Measurements from ENCODE around the gene NRIP3. TPM values are rescaled to one million over a fixed set of nuclear protein-coding genes. Genes with fewer than 3 reads are reported as not detected.
"Not testable (repeated sequence)": the region's sequence is repeated elsewhere in the genome, so short reads cannot be mapped to it uniquely, and the experiment has no call there.

NRIP3 gene
- total RNA-seq, 4 donors from 2014 or later, result 0.66 to 1.4 (median 1.0) TPM

DNA sequence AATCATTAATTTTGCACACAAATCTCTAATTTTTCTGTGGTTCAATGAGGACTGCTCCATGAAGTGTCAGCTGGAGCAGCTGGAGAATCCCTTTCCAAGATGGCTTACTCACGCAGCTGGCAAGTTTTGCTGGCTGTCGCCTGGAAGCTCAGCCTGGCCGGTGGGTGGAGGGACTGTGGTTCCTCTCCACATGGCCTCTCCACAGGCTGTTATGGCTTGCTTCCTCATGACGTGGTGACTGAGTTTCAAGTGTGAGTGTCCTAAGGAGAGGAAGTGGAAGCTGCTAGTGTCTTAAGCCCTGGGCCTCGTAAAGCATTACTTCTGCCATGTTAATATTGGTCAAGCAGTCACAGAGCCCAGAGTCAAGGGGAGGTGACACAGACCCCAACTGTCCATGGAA lies 14.0 kb upstream of the NRIP3 start:
- Histone ChIP-seq H3K27ac (peak overlapping the region in 1 of 4 donors; percentile 14), H3K36me3 (no peaks in the 10 kb centered on the region), H3K4me3 (no peak overlapping the region), H3K4me1 (peaks cover 0 to 21% (median 3%) of the 10 kb centered on the region in 3 donors), H3K9me3 (no peaks in the 10 kb centered on the region), H3K27me3 (no peaks in the 10 kb centered on the region)
- WGBS, 2 donors, result 63 to 68% methylated on average over 3 to 5 of the region's 5 CpGs
- intact Hi-C loops (cut with DNase I), result loop anchor here (5.0 kb wide), 1 partner anchor 120 kb away; no protein-coding TSS in a partner anchor
- no peak for DNase-seq
- TF ChIP-seq, protein P1, sequence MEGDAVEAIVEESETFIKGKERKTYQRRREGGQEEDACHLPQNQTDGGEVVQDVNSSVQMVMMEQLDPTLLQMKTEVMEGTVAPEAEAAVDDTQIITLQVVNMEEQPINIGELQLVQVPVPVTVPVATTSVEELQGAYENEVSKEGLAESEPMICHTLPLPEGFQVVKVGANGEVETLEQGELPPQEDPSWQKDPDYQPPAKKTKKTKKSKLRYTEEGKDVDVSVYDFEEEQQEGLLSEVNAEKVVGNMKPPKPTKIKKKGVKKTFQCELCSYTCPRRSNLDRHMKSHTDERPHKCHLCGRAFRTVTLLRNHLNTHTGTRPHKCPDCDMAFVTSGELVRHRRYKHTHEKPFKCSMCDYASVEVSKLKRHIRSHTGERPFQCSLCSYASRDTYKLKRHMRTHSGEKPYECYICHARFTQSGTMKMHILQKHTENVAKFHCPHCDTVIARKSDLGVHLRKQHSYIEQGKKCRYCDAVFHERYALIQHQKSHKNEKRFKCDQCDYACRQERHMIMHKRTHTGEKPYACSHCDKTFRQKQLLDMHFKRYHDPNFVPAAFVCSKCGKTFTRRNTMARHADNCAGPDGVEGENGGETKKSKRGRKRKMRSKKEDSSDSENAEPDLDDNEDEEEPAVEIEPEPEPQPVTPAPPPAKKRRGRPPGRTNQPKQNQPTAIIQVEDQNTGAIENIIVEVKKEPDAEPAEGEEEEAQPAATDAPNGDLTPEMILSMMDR (IDR thresholded peaks at IDR 0.05), result no peak

DNA sequence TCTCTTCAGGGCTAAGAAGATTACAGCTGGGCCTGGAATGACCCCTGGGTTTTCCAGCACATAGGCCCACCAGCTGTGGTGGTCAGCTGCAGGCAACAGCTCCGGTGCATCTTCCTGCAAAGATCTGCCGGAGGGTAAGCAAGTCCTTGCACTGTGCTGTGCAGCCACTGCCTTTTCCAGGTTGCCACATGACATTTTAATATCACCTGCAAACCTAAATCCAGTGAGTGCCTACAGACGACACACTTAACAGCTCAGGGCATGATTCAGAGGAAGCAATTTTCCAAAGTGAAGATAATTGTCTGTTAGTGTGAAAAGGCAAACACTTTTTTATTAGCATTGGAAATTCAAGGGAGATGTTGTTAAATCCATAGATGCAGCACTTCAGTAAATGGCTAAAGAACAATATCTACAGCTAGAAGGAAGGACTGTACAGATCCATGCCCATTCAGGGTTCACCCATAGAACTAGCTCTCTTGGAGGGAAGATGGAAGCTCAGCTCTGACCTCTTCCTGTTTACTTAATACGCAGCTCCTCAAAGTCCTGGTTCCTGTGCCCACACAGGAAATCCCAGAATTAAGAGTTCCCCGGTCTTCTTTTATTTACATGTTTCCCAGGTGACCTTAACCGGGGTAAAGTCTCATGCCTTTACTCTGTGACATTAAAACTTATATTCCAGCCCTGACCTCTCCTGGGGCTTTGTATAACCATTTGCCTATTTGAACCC lies 13.3 kb upstream of the NRIP3 start:
- H3K4me3 ChIP-seq, result no peak overlapping the region
- no peaks in the 10 kb centered on the region for H3K36me3 ChIP-seq
- intact Hi-C loops (cut with DNase I), result loop anchor here (5.0 kb wide), 1 partner anchor 120 kb away; no protein-coding TSS in a partner anchor
- H3K27ac ChIP-seq, result peak overlapping the region in 1 of 4 donors; percentile 9
- DNase-seq, result no peak
- TF ChIP-seq, protein P1 (IDR thresholded peaks at IDR 0.05), result no peak
- no peak for TF ChIP-seq POLR2A (IDR thresholded peaks at IDR 0.05)
- no peaks in the 10 kb centered on the region for H3K27me3 ChIP-seq
- H3K9me3 ChIP-seq, result no peaks in the 10 kb centered on the region
- H3K4me1 ChIP-seq, result peaks cover 0 to 21% (median 3%) of the 10 kb centered on the region in 3 donors
- WGBS, 2 donors, result 58 to 59% methylated on average over 4 to 5 of the region's 6 CpGs

DNA sequence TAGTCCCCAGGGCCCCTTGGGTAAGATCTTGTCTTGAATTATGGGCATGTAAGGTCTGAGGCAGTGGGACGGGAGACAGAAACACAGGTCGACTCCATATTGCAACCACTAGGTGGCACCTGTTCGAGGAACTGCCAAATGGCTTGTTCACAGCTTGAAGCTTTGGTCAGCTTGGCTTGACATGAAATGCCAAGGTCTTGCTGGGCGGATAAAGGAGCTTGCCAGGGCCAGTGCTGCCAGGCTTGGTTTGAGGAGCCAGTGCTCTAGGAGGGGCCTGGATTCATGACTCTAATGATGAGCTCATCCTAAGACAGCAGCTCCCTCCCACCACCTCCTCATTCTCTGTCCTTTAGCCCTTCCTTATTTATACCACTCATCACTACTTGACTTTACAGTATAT lies 11.9 kb upstream of the NRIP3 start:
- Histone ChIP-seq H3K27me3 (no peaks in the 10 kb centered on the region), H3K36me3 (no peaks in the 10 kb centered on the region), H3K9me3 (no peaks in the 10 kb centered on the region), H3K4me3 (no peak overlapping the region), H3K4me1 (peaks cover 0 to 21% (median 3%) of the 10 kb centered on the region in 3 donors), H3K27ac (no peak overlapping the region)
- no peak for TF ChIP-seq POLR2A (IDR thresholded peaks at IDR 0.05)
- TF ChIP-seq, protein P1 (IDR thresholded peaks at IDR 0.05), result peak; percentile 72 to 80 (median 78)
- intact Hi-C loops (cut with DNase I), result loop anchor here (5.0 kb wide), 1 partner anchor 122 kb away; no protein-coding TSS in a partner anchor
- 3 to 25% methylated on average over 3 of the region's 4 CpGs for WGBS, 2 donors
- DNase-seq, result peak; percentile 13

DNA sequence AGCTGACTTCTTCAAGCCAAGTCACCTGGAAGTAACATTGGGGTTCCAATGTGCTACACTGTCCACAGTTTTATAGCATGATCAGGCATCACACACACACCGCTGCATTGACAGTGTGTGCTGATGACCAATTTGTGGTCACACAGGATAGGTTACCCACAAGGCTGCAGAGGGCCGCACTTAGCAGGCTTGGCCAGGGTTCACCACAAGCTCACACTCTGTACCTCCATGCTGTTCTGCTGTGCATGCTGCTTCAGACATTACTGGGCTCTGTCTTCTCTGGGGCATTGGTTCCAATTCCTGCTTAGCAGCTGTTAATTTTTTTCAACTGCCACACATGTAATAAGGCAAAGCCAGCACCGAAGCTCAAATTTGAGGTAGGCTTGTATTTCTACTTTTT lies 11.0 kb upstream of the NRIP3 start:
- no peak overlapping the region for H3K27ac ChIP-seq
- no peaks in the 10 kb centered on the region for H3K9me3 ChIP-seq
- H3K4me3 ChIP-seq, result no peak overlapping the region
- no peak for DNase-seq
- TF ChIP-seq POLR2A (IDR thresholded peaks at IDR 0.05), result no peak
- WGBS, 2 donors, result 83 to 97% methylated on average over 2 to 3 of the region's 3 CpGs
- H3K36me3 ChIP-seq, result no peaks in the 10 kb centered on the region
- no peaks in the 10 kb centered on the region for H3K27me3 ChIP-seq
- H3K4me1 ChIP-seq, result peaks cover 0 to 21% (median 3%) of the 10 kb centered on the region in 3 donors
- intact Hi-C loops (cut with DNase I), result loop anchor here (5.0 kb wide), 1 partner anchor 122 kb away; no protein-coding TSS in a partner anchor

DNA sequence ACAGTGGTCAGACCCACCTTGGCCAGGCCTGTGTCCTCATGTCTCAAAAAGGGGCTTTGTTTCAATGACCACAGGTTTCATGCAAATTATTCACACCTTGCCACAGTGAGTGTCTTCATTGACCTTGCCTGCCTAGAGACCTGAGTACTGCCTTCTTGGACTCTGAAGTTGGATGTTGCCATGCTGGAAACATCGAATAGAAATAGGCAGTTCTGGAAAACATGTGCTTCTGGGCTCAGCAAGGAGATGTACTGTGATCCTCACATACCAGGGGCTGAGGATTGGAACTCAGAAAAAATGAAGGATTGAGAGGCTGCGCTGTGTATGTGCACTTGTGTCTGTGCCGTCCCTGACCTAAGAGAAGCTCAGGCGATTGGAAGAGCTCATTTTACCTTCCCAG lies 9.6 kb upstream of the NRIP3 start:
- DNase-seq, result no peak
- Histone ChIP-seq H3K27ac (no peak overlapping the region), H3K36me3 (no peaks in the 10 kb centered on the region), H3K4me3 (no peak overlapping the region), H3K9me3 (no peaks in the 10 kb centered on the region), H3K27me3 (no peaks in the 10 kb centered on the region), H3K4me1 (peaks cover 0 to 21% (median 3%) of the 10 kb centered on the region in 3 donors)
- TF ChIP-seq POLR2A (IDR thresholded peaks at IDR 0.05), result no peak
- TF ChIP-seq, protein P1 (IDR thresholded peaks at IDR 0.05), result no peak
- 87 to 90% methylated on average over 3 to 4 of the region's 4 CpGs for WGBS, 2 donors
- intact Hi-C loops (cut with DNase I), result no loop called here

DNA sequence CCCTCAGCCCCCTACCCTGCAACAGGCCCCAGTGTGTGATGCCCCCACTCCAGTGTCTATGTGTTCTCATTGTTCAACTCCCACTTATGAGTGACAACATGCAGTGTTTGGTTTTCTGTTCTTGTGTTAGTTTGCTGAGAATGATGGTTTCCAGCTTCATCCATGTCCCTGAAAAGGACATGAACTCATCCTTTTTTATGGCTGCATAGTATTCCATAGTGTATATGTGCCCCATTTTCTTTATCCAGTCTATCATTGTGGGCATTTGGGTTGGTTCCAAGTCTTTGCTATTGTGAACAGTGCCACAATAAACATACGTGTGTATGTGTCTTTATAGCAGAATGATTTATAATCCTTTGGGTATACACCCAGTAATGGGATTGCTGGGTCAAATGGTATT lies 5.7 kb upstream of the NRIP3 start:
- H3K36me3 ChIP-seq; H3K27me3 ChIP-seq; intact Hi-C loops (cut with DNase I); DNase-seq; H3K9me3 ChIP-seq; H3K27ac ChIP-seq; H3K4me3 ChIP-seq; H3K4me1 ChIP-seq: not testable (repeated sequence)
- WGBS, 2 donors, result 46 to 47% methylated on average over 1 of the region's 1 CpG
